Right lung (tissue), 10 donors: ENCODE measurements around the gene CRISP1. TPM values are rescaled to one million over a fixed set of nuclear protein-coding genes. Genes with fewer than 3 reads are reported as not detected.
"Not testable (repeated sequence)": the region's sequence is repeated elsewhere in the genome, so short reads cannot be mapped to it uniquely, and the experiment has no call there.

Experiments used
- DNase-seq, 2 donors: peaks; one replicate each; pipeline ENCODE4 v3.0.0-alpha.2; 2013
- long read RNA-seq, 8 donors: transcript quantifications; one replicate each; lab custom pipeline, GENCODE V29; 2026
- polyA plus RNA-seq, 5 donors: library from polyadenylated mRNA; unstranded; fragments of 120-200 nt; gene quantifications; one replicate each; pipeline versions ENCODE4 v1.2.1 to v1.2.3, GENCODE V29; 2013; ENCODE audit warnings: inconsistent platforms in 1 of 5, low replicate concordance in 1 of 5; ENCODE audit not compliant: insufficient read length in 5 of 5, insufficient read depth in 1 of 5

The CRISP1 gene, protein sequence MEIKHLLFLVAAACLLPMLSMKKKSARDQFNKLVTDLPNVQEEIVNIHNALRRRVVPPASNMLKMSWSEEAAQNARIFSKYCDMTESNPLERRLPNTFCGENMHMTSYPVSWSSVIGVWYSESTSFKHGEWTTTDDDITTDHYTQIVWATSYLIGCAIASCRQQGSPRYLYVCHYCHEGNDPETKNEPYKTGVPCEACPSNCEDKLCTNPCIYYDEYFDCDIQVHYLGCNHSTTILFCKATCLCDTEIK
- not detected for polyA plus RNA-seq
- long read RNA-seq, donor 1 = 0 reads
- long read RNA-seq, donor 2 = 0 reads
- long read RNA-seq, donor 3 = 0 reads
- long read RNA-seq, donor 4 = 0 reads
- long read RNA-seq, donor 5 = 0 reads
- long read RNA-seq, donor 6 = 0 reads
- long read RNA-seq, donor 7 = 0 reads
- long read RNA-seq, donor 8 = 0 reads

DNA sequence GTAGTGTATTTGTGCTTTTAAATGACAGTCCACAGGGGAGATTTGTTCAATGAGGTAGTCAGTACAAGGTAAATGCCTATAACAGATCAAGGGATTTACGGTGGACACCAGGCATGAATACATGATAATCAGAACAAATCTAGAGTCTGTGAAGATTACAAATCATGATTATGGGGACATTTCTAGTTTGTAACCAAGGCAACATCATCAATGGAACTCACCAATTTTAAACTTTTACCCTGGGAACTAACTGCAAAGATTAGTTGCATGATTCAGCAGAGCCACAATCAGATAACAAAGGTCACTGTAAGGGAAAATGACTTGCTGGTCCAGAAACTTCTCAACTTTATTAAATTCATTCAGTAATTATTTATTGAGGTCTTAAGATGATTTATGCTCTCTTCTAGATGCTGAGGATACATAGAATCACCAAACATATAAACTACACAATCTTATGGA lies at the start of gene CRISP1:
TSS of gene CRISP1 (minus strand) at position 51 of the 459 bp plus-strand sequence. CDS start 9,135 bp downstream, outside the sequence.
- no peak for DNase-seq

DNA sequence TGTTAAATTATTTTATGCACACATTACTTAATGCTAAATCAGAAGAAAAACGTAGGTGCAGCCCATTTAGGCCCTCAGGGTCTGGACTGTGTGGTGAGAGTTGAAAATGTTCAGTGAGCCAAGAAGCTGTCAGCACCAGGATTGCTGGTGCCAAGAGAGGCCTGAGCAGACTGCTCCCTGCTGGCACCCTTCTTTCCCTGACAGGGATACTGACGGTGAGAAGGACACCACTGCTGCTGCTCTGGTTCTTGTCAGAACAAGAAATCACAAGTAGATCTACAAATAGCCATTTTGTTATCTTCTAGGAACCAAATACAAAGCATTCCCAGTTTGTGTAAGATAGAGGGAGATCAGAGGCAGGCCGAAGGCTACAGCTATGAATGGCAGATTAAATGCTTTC lies 48.7 kb upstream of the CRISP1 start:
- DNase-seq = no peak

DNA sequence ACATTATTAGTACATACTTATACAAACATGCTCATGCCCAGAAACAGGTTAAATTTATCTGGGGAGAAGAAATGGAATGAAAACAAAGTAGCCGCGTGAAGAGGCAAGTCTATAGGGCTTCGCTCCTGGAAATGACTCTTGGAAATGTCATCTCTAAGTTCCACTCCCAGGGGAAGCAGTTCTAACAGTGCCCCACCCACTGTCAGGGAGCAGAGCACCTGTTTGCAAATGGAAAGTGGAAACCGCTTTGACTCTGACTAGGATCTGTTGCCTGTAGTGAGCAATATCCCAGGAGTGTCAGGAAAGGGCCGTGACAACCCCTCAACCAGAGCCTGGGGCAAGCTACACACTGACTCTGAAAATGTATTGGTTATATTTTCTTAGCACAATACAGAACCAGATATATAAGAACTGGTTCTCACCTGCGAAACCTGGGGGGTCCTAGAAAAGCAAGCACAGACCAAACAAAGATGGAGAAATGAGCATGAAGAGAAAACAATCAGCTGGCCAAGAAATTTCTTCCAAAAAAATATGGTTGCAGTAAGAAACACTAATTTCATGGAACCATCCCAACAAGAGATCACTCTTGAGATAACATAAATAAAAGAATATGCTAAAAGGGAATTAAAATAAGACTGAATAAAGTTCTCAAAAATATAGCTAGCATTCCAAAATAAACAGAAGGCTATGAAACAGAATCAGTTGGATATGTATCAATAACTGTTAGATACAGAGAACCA lies 47.5 kb upstream of the CRISP1 start:
- no peak for DNase-seq

DNA sequence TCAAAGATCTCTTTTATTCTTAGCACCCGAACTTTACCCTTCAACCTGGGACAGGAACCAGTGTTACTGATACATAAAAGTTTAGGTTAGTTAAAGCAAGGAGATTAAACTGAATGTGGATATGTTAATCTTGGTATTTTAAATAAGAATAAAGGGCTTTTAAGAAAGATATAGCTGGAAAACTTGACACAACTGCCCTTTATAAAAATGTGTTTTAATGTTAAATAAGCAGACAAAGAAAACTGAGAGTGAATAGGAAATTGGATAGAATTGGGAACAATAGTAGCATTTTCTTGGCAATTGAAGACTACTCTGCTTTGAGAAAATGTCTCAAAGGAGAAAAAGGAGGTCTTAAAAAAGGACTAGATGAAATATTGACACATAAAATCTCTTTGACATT lies 45.9 kb upstream of the CRISP1 start:
- no peak for DNase-seq

DNA sequence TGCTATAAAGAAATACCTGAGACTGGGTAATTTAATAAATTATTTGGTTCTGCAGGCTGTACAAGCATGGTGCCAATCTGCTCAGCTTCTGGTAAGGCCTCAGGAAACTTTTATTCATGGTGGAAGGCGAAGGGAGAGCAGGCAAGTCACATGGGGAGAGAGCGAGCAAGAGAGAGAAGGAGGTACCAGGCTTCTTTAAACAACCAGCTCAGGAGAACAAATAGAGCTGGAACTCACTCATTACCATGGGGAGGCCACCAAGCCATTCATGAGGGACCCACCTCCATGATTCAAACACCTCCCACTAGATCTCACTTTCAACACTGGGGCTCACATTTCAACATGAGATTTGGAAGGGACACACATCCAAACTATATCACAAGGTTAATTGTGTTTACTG lies 44.9 kb upstream of the CRISP1 start:
- DNase-seq = no peak

DNA sequence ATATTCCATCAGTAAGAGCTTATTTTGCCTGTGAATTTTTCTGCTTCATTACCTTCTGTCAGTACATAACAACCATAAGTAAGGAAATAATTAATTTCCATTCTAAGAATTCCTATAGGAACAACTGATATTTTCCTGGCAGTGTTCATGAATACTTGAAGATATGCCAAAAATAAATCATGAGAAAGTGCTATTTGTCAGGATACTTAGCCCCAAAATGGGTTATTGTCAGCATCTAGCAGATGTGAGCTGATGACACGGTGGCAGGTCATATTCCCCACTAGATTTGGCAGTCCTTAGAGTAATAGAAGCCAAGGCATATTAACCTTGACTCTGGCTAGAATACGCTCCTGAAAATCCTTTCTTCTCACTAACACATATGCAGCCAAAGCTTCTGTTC lies 43.2 kb upstream of the CRISP1 start:
- no peak for DNase-seq

DNA sequence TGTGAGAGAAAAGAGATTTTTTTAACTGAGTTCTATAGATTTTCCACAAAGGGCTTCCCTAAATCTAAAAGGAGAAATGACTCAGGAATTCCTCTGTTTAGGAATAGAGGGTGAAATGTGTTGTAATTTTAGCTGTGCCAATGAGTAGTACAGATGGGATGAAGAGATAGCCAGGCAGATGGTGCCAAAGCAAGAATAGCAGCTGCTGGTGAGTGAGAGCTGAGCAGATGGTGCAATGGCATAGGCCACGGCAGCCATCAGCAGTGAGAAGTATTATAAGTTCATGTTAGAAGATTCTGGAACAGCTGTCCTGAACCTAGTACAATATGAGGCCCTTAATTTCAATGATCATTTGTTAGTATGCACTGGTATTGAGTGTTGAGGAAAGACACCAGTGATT lies 40.2 kb upstream of the CRISP1 start:
- peak in 1 of 2 donors; percentile 9 for DNase-seq

DNA sequence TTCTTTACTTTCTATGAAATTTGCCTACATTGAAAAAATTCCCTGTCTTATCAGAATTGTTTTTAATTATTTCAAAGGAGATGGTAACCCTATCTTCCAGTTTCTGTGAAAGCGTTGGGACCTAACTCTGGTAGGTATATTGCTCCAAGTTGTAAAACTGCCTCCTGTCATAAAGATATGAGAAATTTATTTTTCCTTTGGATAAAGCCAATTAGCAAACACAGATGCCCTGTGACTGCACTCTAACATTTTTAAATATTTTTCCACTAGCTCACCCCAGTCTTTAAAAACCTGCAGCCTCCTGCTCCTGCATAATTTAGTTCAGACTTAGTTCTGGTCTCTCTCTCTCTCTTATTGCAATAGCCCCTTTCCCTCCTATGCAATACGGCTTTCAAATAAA lies 39.0 kb upstream of the CRISP1 start:
- no peak for DNase-seq

DNA sequence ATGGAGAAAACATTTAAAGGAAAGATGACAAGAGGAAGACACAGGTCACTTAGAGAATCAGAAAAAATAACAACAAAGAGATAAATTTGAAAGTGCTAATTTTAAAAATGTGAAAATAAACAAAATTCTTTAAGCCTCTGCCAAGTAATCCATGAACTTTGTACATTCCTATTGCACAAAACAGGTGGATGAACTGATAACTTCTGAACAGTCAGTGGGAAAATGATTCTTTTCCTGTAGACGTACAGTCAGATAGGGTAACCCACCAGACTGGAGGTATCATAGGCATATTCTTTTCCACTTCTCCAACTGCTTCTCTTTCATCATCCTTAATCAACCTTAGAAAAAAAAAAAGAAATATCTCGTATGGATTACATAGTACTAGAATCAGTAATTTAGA lies 36.5 kb upstream of the CRISP1 start:
- no peak for DNase-seq

DNA sequence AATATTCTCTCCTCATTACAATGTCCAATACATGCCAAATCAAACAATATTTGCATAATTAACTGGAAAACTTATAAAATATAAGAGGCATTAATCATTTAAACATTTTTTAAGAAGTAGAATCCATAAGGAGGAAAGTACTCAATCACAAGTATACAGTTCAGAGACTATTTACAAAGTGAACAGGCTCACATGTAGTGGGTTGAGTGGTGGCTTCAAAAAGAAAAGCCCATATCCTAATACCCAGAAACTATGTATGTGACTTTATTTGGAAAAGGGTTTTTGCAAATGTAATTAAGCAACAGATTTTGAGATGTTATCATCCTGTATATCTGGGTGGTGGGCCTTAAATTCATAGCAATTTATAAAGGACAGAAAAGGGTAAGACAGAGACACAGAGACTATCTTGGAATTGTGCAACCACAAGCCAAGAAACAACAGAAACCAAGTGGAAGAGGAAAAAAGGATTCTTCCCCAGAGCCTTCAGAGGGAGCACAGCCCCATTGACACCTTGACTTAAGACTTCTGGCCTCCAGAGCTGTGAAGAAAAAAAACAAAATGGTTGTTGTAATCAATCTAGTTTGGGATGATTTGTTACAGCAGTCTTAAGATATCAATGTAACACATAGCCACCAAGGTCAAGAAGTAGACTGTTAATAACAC lies 32.7 kb upstream of the CRISP1 start:
- DNase-seq = no peak

DNA sequence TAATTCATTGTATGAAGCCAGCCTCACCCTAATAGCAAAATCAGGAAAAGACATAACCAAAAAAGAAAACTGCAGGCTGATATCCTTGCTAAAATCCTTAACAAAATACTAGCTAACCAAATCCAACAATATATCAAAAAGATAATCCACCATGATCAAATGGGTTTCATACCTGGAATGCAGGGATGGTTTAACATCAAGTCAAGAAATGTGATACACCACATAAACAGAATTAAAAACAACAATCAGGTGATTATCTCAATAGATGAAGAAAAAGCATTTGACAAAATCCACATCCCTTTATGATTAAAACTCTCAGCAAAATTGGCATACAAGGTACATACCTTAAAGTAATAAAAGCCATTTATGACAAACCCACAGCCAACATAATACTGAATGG lies 29.2 kb upstream of the CRISP1 start:
- not testable (repeated sequence) for DNase-seq

DNA sequence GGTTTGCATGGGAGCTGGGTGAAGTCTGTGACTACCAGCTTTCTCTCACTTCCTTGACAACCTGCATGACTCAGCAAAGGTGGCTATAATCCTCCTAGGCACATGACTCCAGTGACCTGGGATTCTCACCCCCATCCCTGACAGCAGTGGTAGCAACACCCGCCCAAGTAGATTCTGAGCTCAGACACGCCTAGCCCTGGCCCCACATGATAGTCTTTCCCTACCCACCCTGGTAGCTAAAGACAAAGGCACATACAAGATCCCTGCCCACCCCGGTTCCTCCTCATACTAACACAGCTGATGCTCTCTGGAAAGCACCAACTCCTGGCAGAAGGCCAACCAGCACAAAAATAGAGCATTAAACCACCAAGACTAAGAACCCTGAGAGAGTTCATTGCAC lies 25.9 kb upstream of the CRISP1 start:
- DNase-seq = no peak

DNA sequence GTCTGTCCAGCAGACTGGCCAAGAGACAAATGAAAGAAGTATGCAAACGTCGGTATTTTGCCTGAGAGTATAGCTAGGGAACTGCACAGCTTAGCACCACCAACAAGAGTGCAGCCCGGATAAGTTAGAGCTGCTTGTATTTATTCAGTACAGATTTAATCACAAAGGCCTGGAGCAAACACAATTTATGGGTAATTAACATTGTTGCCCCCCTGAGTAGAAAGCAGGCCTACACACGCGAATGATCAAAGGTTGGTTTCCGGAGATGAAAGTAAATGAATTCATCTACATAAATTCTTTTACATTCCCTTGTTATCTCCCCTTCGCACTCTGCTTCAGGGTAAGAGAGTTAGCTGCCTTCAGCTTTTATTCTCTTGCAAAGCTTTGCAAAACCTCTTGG lies 24.7 kb upstream of the CRISP1 start:
- DNase-seq = no peak

DNA sequence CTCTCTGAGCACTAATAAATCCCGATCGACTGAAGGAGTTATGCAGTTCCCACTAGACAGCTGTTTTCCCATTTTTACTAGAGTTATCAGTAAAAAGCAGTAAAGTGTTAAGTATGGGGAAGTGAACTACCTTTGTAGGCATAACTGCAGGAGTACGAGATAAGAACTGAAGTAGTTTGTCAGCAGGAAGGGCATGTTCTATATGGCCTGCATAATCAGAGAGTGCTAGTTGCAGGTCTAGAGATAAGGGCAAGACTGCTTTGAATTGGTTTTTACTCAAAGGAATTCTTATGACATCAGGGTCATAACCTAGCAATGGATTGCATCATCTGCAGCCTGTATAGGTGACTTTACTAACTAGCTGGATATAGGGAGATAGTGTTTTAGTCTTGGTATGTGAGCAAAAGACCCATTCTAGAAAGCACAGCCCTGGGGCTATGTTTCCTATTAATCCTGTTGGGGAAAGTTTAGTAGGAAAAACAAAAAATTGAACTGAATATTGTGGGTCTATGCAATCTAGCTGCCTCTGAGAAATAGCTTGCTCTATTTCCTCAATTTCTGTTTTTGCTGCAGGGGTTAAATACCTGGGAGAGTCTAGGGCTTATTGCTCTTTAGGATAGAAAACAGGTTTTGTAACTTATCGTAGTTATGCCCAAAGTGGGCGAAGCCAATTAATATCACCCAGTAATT lies 22.6 kb upstream of the CRISP1 start:
- no peak for DNase-seq

DNA sequence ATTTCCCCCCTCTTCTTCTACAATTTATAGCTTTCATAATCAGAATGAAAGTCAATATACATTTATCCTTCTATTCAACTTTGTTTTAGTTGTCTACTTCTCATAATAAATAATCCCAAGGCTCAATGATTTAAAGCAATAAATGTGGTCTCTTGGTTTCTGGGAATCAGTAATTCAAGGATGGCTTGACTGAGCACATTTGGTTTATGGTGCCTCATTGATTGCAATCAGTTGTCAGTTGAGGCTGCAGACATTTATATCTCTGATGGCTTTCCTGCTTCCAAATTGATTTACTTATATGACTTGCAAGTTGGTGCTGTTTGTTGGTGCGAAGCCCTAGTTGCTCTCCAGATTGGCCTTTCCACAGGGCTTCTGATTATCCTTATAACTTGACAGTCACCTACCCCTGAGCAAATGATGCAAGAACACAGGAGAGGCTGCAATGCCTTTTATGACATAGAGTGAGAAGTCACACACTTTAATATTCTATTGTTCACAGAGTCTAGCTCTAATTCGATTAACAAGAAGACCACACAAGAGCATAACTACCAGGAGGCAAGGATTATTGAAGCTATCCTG lies 2.7 kb upstream of the CRISP1 start:
- DNase-seq = no peak

DNA sequence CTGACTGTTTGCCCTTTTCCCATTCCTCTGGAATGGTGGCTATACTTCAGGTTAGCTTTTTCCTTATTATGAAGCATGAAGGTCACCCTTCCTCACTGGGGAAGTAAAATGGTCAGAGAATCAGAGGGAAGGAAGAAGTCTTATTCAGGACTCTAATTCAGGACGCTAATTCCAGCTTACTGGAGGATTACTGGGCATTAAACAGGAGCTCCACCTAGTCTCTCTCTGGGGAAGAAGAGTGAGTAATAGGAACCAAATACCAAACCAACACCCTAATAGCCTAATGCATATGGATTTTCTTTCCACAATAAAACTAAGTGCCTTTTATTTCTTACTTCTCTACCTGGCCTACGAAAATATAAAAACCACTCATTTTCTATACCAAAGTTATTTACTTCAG lies 10.1 kb downstream of the CRISP1 start:
- no peak for DNase-seq

DNA sequence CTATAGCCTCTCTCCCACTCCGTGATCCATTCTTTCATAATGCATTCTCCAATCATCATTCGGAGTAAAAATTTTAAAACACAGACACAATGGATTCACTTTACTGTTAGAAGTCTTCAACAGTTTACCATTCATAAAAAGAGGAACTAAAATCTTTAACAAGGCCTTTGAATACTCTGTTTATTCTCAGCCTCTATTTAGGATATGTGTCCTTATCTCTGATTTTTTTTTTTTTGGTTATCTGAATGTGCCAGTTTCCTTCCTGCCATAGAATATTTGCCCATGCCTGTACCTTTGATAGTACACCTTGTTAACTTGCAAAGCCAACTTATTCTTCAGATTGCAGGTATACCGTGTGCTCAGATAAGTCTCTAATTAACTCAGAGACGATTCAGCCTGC lies 11.1 kb downstream of the CRISP1 start:
- no peak for DNase-seq

DNA sequence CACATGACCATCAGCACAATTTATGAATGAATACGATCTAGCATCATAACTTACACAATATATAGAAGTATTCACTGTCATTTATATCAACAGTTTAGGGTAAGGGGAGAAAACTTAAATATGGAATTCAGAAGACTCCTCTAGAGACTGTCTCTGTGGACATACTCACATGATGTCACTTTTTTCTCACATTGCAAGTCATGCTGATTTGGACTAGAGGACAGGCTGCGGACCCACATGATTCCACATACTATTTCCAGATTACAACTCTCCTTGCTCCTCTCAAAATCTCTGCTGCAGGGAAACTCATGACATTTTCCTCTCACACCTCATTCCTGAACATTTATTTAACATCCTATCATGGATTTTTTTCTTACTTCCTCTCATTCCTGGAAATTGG lies 13.4 kb downstream of the CRISP1 start:
- DNase-seq = no peak

DNA sequence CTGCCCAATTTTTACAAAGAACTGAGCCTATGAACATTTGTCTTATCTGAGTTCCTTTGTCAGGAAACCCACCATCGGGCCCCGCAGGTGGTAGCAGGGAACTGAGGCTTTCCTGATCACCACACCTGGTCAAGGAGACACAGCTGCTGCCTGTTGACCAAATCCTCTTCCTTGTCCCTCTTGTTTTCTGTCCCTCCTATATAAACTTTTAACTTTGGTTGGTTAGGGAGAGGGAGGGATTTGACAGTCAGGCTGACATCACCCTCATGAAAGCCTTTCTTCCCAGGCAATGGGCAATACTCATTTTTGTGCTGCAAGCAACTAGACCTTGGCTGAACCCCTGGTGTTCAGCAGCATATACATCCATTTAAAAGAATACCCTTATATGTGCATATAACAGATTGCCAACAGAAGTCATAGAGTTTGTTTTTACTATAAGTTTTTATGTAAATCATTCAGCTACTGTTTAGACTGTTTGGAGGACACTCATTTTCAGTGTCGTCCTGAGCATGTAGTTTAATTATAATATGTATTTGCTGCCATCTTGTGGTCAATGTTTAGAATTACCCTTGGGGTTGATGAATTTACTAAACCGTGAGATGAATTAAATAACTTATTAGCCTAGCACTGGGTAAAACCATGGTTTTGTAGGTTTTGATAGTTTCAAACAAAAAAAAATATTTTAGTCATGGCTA lies 17.0 kb downstream of the CRISP1 start:
- peak; percentile 27 to 47 for DNase-seq

DNA sequence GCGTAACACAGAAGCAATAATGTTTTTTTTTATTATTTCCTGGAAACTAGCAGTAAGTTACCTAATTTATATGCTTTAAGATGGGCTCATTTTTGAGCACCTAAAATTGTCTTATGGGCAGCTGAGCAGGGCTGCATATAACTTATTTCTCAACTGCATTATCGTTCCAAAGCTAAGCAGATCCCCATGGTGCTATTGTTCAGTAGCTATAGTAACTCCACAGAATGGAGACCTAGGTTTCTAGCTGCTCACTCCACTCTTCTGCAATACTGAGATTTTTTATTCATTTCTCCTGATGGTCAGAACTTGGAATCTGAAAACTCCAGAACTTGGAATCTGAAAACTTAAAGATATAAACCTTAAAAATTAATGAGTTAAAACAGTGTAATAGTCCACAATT lies 18.7 kb downstream of the CRISP1 start:
- DNase-seq = no peak

DNA sequence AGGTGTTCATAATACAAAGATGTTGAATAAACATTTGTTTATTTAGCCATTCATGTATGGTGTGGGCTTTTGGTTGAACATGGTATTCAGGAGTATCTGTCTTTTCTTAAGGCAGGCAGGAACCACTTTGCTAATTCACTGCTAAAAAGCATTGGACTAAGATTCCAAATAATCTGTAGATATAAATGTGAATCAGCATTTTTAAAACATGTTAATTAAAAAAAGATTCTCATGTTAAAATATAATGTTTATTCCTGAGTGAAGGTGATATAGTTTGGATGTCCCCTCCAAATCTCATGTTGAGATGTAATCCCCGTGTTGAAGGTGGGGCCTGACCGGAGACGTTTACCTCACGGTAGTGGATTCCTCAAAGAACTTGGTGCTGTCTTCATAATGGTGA lies 19.3 kb downstream of the CRISP1 start:
- no peak for DNase-seq
